ENCODE data around the gene SEMA4C.

SEMA4C gene

DNA sequence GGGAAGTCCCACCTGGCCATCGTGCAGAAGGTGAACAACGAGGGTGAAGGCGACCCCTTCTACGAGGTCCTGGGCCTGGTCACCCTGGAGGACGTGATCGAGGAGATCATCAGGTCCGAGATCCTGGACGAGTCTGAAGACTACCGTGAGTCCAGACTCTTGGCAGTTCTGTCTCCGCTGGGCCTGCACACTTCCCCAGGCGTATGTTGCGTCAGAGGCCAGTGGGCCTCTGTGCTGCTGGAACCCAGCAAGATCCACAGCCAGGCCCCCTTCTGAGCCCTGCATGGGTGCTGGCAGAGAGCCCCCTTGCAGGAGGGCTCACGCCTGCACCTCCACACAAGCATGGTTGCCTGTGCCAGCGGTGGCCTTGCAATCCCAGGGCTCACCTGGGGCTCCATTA is 44.8 kb downstream of the SEMA4C start:
- DNase-seq (ENCODE audit: low spot score), result no peak
- TF ChIP-seq, protein P1, sequence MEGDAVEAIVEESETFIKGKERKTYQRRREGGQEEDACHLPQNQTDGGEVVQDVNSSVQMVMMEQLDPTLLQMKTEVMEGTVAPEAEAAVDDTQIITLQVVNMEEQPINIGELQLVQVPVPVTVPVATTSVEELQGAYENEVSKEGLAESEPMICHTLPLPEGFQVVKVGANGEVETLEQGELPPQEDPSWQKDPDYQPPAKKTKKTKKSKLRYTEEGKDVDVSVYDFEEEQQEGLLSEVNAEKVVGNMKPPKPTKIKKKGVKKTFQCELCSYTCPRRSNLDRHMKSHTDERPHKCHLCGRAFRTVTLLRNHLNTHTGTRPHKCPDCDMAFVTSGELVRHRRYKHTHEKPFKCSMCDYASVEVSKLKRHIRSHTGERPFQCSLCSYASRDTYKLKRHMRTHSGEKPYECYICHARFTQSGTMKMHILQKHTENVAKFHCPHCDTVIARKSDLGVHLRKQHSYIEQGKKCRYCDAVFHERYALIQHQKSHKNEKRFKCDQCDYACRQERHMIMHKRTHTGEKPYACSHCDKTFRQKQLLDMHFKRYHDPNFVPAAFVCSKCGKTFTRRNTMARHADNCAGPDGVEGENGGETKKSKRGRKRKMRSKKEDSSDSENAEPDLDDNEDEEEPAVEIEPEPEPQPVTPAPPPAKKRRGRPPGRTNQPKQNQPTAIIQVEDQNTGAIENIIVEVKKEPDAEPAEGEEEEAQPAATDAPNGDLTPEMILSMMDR (IDR thresholded peaks at IDR 0.05; ENCODE audit: extremely low read depth, missing control alignments), result no peak

DNA sequence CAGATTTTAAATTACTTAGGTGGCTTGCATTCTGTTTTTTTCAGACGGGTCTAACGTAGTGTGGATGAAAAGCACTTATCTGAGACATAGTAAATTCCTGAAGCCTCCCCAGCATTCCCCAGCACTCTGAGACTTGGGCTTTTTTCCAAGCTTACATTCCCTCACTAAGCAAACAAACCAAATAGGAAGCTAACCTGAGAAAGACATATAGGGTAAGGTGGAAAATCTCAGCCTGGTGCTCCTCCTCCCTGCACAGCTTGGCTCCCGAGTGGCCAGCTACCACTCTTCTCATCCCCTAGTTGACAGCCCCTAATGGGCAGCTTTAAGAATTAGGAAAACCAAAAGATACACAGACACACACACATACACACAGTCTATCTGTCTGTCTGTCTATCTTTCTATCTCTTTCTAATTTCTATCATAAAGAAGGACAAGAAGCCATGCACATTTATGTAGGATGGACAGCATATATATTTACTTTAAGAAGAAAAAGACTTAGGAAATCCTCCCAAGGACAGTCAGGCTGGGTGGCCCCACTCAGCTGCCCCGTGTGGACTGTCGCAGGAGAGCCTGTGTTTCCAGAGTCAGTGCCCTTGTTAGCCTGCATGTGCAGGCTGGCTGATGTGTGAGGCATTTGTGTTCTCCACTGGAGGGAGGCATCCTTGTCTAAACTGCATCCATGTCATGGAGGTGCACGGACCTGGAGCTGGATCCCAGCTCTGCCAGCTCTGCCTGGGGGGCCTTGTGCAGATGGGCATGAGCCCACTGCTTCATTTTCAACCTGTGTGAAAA is 45.6 kb downstream of the SEMA4C start:
- TF ChIP-seq, protein P1 (IDR thresholded peaks at IDR 0.05; ENCODE audit: extremely low read depth, missing control alignments), result no peak

DNA sequence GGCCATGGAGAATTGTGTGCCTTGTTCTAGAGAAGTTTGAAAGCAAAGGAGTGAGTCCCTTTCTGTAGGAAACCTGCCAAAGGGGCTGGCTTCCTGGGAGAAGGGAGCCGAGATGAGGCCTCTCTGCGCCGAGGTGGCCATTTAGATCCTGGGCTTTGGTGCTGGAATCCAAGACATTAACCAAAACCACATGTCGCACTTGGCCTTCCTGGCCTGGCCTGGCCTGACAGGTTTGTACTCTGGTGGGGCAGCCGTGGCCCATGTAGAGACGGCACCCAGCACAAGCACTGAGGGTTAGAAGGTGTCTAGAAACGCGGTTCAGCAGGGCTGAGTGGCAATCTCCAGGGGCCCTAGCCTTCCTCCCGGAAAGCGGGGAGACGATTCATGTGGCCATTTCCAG is 46.7 kb downstream of the SEMA4C start:
- DNase-seq (ENCODE audit: low spot score), result no peak

More for the DNA sequence above, 45.6 kb downstream of the SEMA4C start:
- DNase-seq (ENCODE audit: low spot score), result no peak

DNA sequence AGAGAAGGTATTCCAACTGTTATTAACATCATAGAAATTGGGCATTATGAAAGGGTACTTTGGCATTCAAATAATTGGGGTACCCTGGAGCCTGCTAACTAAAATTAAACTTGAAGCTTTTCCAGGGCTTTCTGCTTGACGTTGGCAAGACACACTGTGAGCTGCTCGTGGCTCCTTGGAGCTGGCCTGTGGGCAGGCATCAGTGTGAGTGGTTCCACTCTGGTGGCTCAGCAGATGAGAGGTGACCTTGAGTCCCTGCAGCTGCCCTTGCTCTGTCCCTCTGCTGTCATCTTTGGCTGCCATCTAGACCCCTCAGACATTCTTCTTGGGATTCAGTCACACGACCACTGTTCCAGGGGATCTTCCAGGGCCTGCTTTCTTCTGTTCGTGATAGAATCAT is 47.1 kb downstream of the SEMA4C start:
- DNase-seq (ENCODE audit: low spot score), result no peak
- TF ChIP-seq, protein P1 (IDR thresholded peaks at IDR 0.05; ENCODE audit: extremely low read depth, missing control alignments), result no peak

More for the DNA sequence above, 46.7 kb downstream of the SEMA4C start:
- TF ChIP-seq, protein P1 (IDR thresholded peaks at IDR 0.05; ENCODE audit: extremely low read depth, missing control alignments), result no peak

DNA sequence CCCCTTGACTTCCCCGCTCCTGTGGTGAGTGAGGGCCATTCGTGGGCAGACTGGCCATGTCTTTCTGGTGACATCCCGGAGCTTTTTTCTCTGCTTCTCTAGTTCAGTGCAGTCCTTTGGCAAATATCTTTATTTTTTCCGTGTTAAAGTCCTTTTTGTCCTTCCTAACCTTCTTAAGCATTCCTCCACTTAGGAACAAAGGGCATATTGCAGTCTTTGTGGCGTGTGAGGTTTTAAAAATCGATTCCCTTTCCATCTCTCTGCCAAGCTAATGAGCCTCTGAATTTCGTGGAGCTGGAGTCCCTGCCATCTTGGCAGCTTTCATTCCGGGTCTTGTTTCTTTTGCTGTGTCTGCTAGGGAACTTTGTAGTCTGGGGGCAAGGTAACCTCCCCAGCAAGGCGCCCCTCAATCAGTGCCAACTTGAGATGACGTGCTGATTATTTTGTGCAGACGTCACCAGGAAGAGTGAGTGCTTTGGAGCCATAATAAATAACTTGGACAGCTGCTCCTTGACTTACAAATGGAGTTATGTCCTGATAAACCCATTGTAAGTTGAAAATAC is 48.7 kb downstream of the SEMA4C start:
- DNase-seq (ENCODE audit: low spot score), result no peak
- TF ChIP-seq, protein P1 (IDR thresholded peaks at IDR 0.05; ENCODE audit: extremely low read depth, missing control alignments), result no peak

DNA sequence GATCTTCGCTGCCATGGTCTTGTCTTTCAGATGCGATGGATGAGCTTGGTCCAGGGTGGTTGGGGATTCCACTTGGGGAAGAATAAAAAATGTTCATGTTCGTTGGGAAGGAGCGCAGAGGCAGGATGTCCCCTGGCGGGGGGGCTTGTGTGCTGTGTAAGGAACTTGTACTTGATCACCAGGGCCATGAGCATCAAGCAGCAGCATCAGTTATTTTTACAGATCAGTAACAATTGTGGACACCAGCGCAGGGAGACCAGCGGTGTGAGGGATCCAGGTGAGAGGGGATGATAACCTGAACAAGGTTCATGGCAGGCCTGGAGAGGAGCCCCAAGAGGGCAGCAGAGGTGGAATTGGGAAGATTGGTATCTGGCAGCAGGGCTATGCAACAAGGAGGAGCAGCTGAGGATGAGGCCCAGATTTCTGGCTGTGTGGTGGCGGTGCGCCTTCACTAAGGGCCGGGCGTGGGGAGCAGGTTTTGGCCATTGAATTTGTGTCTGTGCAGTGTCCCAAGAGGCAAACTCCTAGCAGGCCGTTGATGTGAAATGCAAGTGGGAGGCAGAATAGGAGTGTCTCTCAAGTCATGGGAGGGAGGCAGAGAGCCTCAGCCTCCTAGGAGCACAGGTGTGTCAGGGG is 49.9 kb downstream of the SEMA4C start:
- DNase-seq (ENCODE audit: low spot score), result no peak
- TF ChIP-seq, protein P1 (IDR thresholded peaks at IDR 0.05; ENCODE audit: extremely low read depth, missing control alignments), result no peak
